ENCODE measurements around the gene LRRC10B.

GRCh38 chr11:61529537-61530225 is 21.1 kb downstream of the LRRC10B start:
- no peak for TF ChIP-seq EZH2 (IDR thresholded peaks at IDR 0.05; ENCODE audit: insufficient read depth, poor library complexity, severe bottlenecking)
- TF ChIP-seq EZH2phosphoT487 (IDR thresholded peaks at IDR 0.05; ENCODE audit: insufficient read depth, low read depth) = no peak
